Colonic mucosa (tissue), 4 donors: ENCODE measurements around the gene QDPR. TPM values are rescaled to one million over a fixed set of nuclear protein-coding genes. Genes with fewer than 3 reads are reported as not detected.

Source experiments
- DNase-seq: peaks from one replicate; pipeline ENCODE4 v3.0.0-alpha.2; 2020
- H3K27ac ChIP-seq: fragments of 200-600 bp; one replicate; pipeline ENCODE4 v1.8.0; 2021
- H3K27me3 ChIP-seq: fragments of 200-600 bp; one replicate; pipeline ENCODE4 v1.8.0; 2021
- H3K36me3 ChIP-seq: fragments of 200-600 bp; one replicate; pipeline ENCODE4 v1.8.0; 2021
- H3K4me1 ChIP-seq: fragments of 200-600 bp; one replicate; pipeline ENCODE4 v1.8.0; 2021; ENCODE audit warnings: mild to moderate bottlenecking
- H3K4me3 ChIP-seq: fragments of 200-600 bp; one replicate; pipeline ENCODE4 v1.8.0; 2021
- H3K9ac ChIP-seq, 2 donors: one replicate each; pipeline ENCODE4 v1.7.0; 2013; ENCODE audit warnings: control low read depth in 2 of 2, low read depth in 2 of 2, low read length in 2 of 2
- H3K9me3 ChIP-seq: fragments of 200-600 bp; one replicate; pipeline ENCODE4 v1.8.0; 2021
- CTCF ChIP-seq: fragments of 200-600 bp; IDR thresholded peaks from one replicate; pipeline ENCODE4 v1.8.0; 2022; ENCODE audit warnings: antibody characterized with exemption, mild to moderate bottlenecking
- intact Hi-C: fragments of 100-400 bp; cut with DNase I; formaldehyde crosslinking; loops from one replicate; pipeline ENCODE4 v1.14.1; 2022
- total RNA-seq, 2 donors: library from RNA; stranded (reverse); fragmentation: NEBNext Ultra II Directional in 1 of 2; extraction: Animal tissue kit (Norgen Biotek cat#: 25700) in 1 of 2; gene quantifications; one replicate each; pipeline ENCODE4 v1.2.1, GENCODE V29; 2021
- donor health status: healthy.
- donor health status: DM: no; HTN: no; CAD: no.
- donor health status: DM: no; HTN: no; CAD: no.

Gene QDPR
- total RNA-seq, 2 donors from 2014 or later: 27.2 to 27.3 TPM

DNA sequence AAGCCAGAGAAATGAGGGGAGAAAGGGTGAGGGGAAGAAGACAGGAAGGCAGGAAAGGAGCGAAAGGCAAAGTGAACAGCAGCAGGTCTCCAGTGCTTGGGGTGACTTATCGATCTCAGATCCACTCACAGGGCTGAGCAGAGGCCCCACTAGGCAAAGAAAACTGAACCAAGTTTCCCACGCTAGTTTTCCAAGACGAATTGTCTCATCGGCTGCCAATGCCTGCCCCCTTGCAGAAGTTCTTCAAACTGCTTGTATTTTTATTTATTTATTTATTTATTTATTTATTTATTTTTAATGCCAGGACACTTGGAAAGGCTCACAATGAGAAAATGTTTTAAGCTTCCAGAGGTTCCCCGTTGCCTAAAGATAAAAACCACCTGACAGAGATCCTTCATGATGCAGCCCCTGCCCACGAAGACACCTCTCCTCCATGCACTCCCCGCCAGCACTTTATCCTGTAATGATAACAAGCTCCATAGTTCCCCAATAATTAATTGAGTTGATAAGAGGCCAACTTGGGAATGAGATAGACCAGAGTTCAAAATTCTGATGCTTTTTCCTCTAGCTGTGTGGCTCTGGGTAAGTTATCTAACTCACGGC lies 43.2 kb downstream of the QDPR start:
- H3K9me3 ChIP-seq: no peaks in the 10 kb centered on the region
- H3K27me3 ChIP-seq: no peaks in the 10 kb centered on the region
- intact Hi-C loops: no loop called here
- DNase-seq: no peak
- no peak overlapping the region for H3K27ac ChIP-seq
- no peaks in the 10 kb centered on the region for H3K4me1 ChIP-seq
- no peaks in the 10 kb centered on the region for H3K36me3 ChIP-seq
- no peak overlapping the region for H3K9ac ChIP-seq
- H3K4me3 ChIP-seq: no peak overlapping the region
- TF ChIP-seq CTCF: no peak

- H3K4me3 ChIP-seq: no peak overlapping the region
- H3K27me3 ChIP-seq: no peaks in the 10 kb centered on the region
These were observed 48.3 kb downstream of the QDPR start for GRCh38 chr4:17463606-17464005.

GRCh38 chr4:17450269-17450804 lies 61.6 kb downstream of the QDPR start:
- Histone ChIP-seq H3K4me1 (no peaks in the 10 kb centered on the region), H3K27ac (no peak overlapping the region), H3K9ac (no peak overlapping the region), H3K4me3 (no peak overlapping the region), H3K36me3 (no peaks in the 10 kb centered on the region), H3K27me3 (no peaks in the 10 kb centered on the region), H3K9me3 (no peaks in the 10 kb centered on the region)
- no peak for TF ChIP-seq CTCF
- DNase-seq: no peak
- intact Hi-C loops: no loop called here

More at GRCh38 chr4:17463606-17464005, 48.3 kb downstream of the QDPR start:
- H3K9ac ChIP-seq: no peak overlapping the region
- intact Hi-C loops: no loop called here
- no peak for TF ChIP-seq CTCF
- no peak overlapping the region for H3K27ac ChIP-seq
- H3K4me1 ChIP-seq: no peaks in the 10 kb centered on the region
- H3K36me3 ChIP-seq: no peaks in the 10 kb centered on the region
- no peaks in the 10 kb centered on the region for H3K9me3 ChIP-seq
- no peak for DNase-seq

DNA sequence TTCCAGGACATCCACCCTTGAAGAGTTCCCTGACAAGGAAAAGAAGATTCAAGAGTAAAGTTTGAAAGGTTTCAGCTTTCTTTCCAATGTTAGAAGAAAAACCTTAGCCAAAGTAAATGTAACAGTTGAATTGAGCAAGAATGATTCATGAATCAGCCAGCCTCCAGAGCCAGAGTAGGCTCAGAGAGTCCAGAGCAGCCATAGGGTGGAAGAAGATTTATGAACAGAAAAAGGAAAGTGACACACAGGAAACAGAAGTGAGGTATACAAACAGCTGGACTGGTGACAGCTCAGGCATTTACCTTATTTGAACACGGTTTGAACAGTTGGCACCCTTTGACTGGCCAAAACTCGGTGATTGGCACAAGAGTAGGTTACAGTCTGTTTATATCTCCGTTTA lies 63.2 kb downstream of the QDPR start:
- Histone ChIP-seq H3K4me1 (no peaks in the 10 kb centered on the region), H3K36me3 (no peaks in the 10 kb centered on the region), H3K9ac (no peak overlapping the region), H3K9me3 (no peaks in the 10 kb centered on the region), H3K27me3 (no peaks in the 10 kb centered on the region), H3K27ac (no peak overlapping the region), H3K4me3 (no peak overlapping the region)
- TF ChIP-seq CTCF: no peak
- intact Hi-C loops: loop anchor here (5.0 to 10.0 kb wide), 2 partner anchors 101 to 1154 kb away; no protein-coding TSS in a partner anchor
- no peak for DNase-seq

DNA sequence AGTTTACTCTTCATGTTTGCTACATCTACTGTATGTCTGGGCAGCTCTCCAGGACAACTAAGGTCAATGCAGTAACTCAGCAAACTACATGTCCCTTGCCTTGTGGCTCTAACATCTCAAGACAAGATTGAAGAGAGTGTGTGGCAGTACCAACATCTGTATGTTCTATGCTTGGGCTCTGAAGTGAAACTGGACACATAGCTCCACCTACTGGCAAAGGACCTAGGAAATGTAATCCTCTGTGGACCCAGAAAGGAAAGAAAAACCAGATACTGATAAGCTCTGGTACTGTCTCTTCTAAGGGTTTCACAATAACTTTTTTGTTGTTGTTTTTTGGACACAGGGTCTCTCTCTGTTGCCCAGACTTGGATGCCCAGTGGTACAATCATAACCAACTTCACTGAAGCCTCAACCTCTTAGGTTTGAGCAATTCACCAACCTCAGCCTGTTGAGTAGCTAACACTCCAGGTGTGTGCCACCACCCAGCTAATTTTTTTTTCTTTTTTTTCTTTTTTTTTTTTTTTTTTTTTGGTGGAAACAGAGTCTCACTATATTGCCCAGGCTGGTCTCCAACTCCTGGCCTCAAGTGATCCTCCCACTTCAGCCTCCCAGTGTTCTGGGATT lies 64.1 kb downstream of the QDPR start:
- TF ChIP-seq CTCF: peak; percentile 65
- intact Hi-C loops: loop anchor here (5.0 to 10.0 kb wide), 2 partner anchors 100 to 1153 kb away; no protein-coding TSS in a partner anchor
- H3K27ac ChIP-seq: no peak overlapping the region
- DNase-seq: peak; percentile 57
- no peak overlapping the region for H3K9ac ChIP-seq
- no peaks in the 10 kb centered on the region for H3K36me3 ChIP-seq
- H3K9me3 ChIP-seq: no peaks in the 10 kb centered on the region
- H3K4me3 ChIP-seq: no peak overlapping the region
- no peaks in the 10 kb centered on the region for H3K4me1 ChIP-seq
- no peaks in the 10 kb centered on the region for H3K27me3 ChIP-seq
